ENCODE data around the gene TAF5L. TPM values are rescaled to one million over a fixed set of nuclear protein-coding genes. Genes with fewer than 3 reads are reported as not detected.
A peak's percentile ranks its signal among the peaks of the same experiment; 100 is the strongest.

Gene TAF5L
- total RNA-seq, 5 donors from 2014 or later (not counting 1 experiment from before 2014, with no cell fraction given), result 18.8 to 28.9 (median 21.9) TPM

GRCh38 chr1:229657993-229658755 is 32.3 kb upstream of the TAF5L start:
- no peaks in the 10 kb centered on the region for H3K27me3 ChIP-seq (replicated peaks in 1 of 2; ENCODE audit: control insufficient read depth in 2 of 2, extremely low read depth in 1 of 2, insufficient read depth in 2 of 2, low read length in 1 of 2)
- H3K4me1 ChIP-seq (ENCODE audit: control insufficient read depth in 1 of 2, extremely low read depth in 1 of 2, insufficient read depth in 2 of 2, low read length in 2 of 2), result peaks cover 0 to 6% of the 10 kb centered on the region in 2 experiments
- peaks cover 12 to 32% of the 10 kb centered on the region in 2 donors for H3K36me3 ChIP-seq (ENCODE audit: control insufficient read depth in 2 of 2, extremely low read depth in 1 of 2, insufficient read depth in 1 of 2, low read length in 1 of 2)
- no peak overlapping the region for H3K27ac ChIP-seq (ENCODE audit: low read length)
- Mint-ChIP-seq H3K27me3 (no peaks in the 10 kb centered on the region), H3K9me3 (no peaks in the 10 kb centered on the region), H3K4me3 (no peak overlapping the region), H3K4me1 (peaks cover 7 to 8% (median 7%) of the 10 kb centered on the region in 3 donors), H3K27ac (peak overlapping the region in 1 of 2 donors; percentile 43), H3K36me3 (peaks cover 39% of the 10 kb centered on the region)
- H3K9me3 ChIP-seq, result no peaks in the 10 kb centered on the region
- no peak for ATAC-seq (replicated peaks in 1 of 4)
- ChIA-PET POLR2A (no interaction called here), CTCF (interaction anchor here in 1 of 2 donors (1.5 kb wide), 1 partner anchor 509 kb away, joined by 3 read pairs; no protein-coding TSS in a partner anchor)
- 100% methylated on average over 2 of the region's 2 CpGs for WGBS (ENCODE audit: insufficient coverage)
- DNase-seq, result no peak
- no peak overlapping the region for H3K4me3 ChIP-seq (ENCODE audit: control insufficient read depth in 1 of 2, extremely low read depth in 1 of 2, low read length in 1 of 2)

- no peak overlapping the region for H3K27ac Mint-ChIP-seq
- Histone ChIP-seq H3K27me3 (replicated peaks in 1 of 2; ENCODE audit: control insufficient read depth in 2 of 2, extremely low read depth in 1 of 2, insufficient read depth in 2 of 2, low read length in 1 of 2) (no peaks in the 10 kb centered on the region), H3K4me3 (ENCODE audit: control insufficient read depth in 1 of 2, extremely low read depth in 1 of 2, low read length in 1 of 2) (no peak overlapping the region), H3K9me3 (no peaks in the 10 kb centered on the region), H3K27ac (ENCODE audit: low read length) (no peak overlapping the region), H3K36me3 (ENCODE audit: control insufficient read depth in 2 of 2, extremely low read depth in 1 of 2, insufficient read depth in 1 of 2, low read length in 1 of 2) (peaks cover 12 to 42% of the 10 kb centered on the region in 2 donors), H3K4me1 (ENCODE audit: control insufficient read depth in 1 of 2, extremely low read depth in 1 of 2, insufficient read depth in 2 of 2, low read length in 2 of 2) (no peaks in the 10 kb centered on the region)
- CTCF ChIA-PET, result interaction anchor here in 1 of 2 donors (0.9 kb wide), 1 partner anchor 512 kb away, joined by 7 read pairs; no protein-coding TSS in a partner anchor
- H3K9me3 Mint-ChIP-seq, result no peaks in the 10 kb centered on the region
- no peak for DNase-seq
- 92% methylated on average over 2 of the region's 5 CpGs for WGBS (ENCODE audit: insufficient coverage)
- H3K4me3 Mint-ChIP-seq, result no peak overlapping the region
- H3K36me3 Mint-ChIP-seq, result peaks cover 42% of the 10 kb centered on the region
- no peak for ATAC-seq (replicated peaks in 1 of 4)
- H3K27me3 Mint-ChIP-seq, result no peaks in the 10 kb centered on the region
- POLR2A ChIA-PET, result no interaction called here
- no peaks in the 10 kb centered on the region for H3K4me1 Mint-ChIP-seq
These were observed 29.9 kb upstream of the TAF5L start for GRCh38 chr1:229655781-229656180.

GRCh38 chr1:229653420-229653819 is 27.5 kb upstream of the TAF5L start:
- H3K27ac Mint-ChIP-seq, result no peak overlapping the region
- DNase-seq, result no peak
- ChIA-PET POLR2A (no interaction called here), CTCF (no interaction called here)
- no peak overlapping the region for H3K4me3 Mint-ChIP-seq
- H3K4me1 ChIP-seq (ENCODE audit: control insufficient read depth in 1 of 2, extremely low read depth in 1 of 2, insufficient read depth in 2 of 2, low read length in 2 of 2), result no peaks in the 10 kb centered on the region
- no CpG with 5 or more reads among the region's 1 CpG for WGBS (ENCODE audit: insufficient coverage)
- H3K9me3 ChIP-seq, result no peaks in the 10 kb centered on the region
- H3K4me3 ChIP-seq (ENCODE audit: control insufficient read depth in 1 of 2, extremely low read depth in 1 of 2, low read length in 1 of 2), result no peak overlapping the region
- H3K4me1 Mint-ChIP-seq, result no peaks in the 10 kb centered on the region
- H3K27ac ChIP-seq (ENCODE audit: low read length), result no peak overlapping the region
- H3K9me3 Mint-ChIP-seq, result no peaks in the 10 kb centered on the region
- peaks cover 47% of the 10 kb centered on the region for H3K36me3 Mint-ChIP-seq
- no peak for ATAC-seq (replicated peaks in 1 of 4)
- H3K27me3 Mint-ChIP-seq, result no peaks in the 10 kb centered on the region
- peaks cover 12 to 49% of the 10 kb centered on the region in 2 donors for H3K36me3 ChIP-seq (ENCODE audit: control insufficient read depth in 2 of 2, extremely low read depth in 1 of 2, insufficient read depth in 1 of 2, low read length in 1 of 2)
- H3K27me3 ChIP-seq (replicated peaks in 1 of 2; ENCODE audit: control insufficient read depth in 2 of 2, extremely low read depth in 1 of 2, insufficient read depth in 2 of 2, low read length in 1 of 2), result no peaks in the 10 kb centered on the region

GRCh38 chr1:229651546-229651945 is 25.6 kb upstream of the TAF5L start:
- CTCF ChIA-PET, result no interaction called here
- DNase-seq (no peak), ATAC-seq (replicated peaks in 1 of 4) (no peak)
- H3K36me3 Mint-ChIP-seq, result peaks cover 60% of the 10 kb centered on the region
- Histone ChIP-seq H3K27ac (ENCODE audit: low read length) (no peak overlapping the region), H3K4me1 (ENCODE audit: control insufficient read depth in 1 of 2, extremely low read depth in 1 of 2, insufficient read depth in 2 of 2, low read length in 2 of 2) (no peaks in the 10 kb centered on the region), H3K4me3 (ENCODE audit: control insufficient read depth in 1 of 2, extremely low read depth in 1 of 2, low read length in 1 of 2) (no peak overlapping the region), H3K27me3 (replicated peaks in 1 of 2; ENCODE audit: control insufficient read depth in 2 of 2, extremely low read depth in 1 of 2, insufficient read depth in 2 of 2, low read length in 1 of 2) (no peaks in the 10 kb centered on the region), H3K9me3 (no peaks in the 10 kb centered on the region), H3K36me3 (ENCODE audit: control insufficient read depth in 2 of 2, extremely low read depth in 1 of 2, insufficient read depth in 1 of 2, low read length in 1 of 2) (peaks cover 21 to 62% of the 10 kb centered on the region in 2 donors)
- no CpG with 5 or more reads among the region's 3 CpGs for WGBS (ENCODE audit: insufficient coverage)
- no peaks in the 10 kb centered on the region for H3K4me1 Mint-ChIP-seq
- POLR2A ChIA-PET, result interaction anchor here in 1 of 2 donors (0.5 kb wide), 1 partner anchor 392 kb away, joined by 3 read pairs; no protein-coding TSS in a partner anchor
- H3K27me3 Mint-ChIP-seq, result no peaks in the 10 kb centered on the region
- no peaks in the 10 kb centered on the region for H3K9me3 Mint-ChIP-seq
- H3K4me3 Mint-ChIP-seq, result no peak overlapping the region
- H3K27ac Mint-ChIP-seq, result no peak overlapping the region

GRCh38 chr1:229650045-229650444 is 24.1 kb upstream of the TAF5L start:
- Mint-ChIP-seq H3K4me3 (no peak overlapping the region), H3K4me1 (no peaks in the 10 kb centered on the region), H3K27me3 (no peaks in the 10 kb centered on the region), H3K27ac (no peak overlapping the region), H3K36me3 (peaks cover 64% of the 10 kb centered on the region), H3K9me3 (no peaks in the 10 kb centered on the region)
- Histone ChIP-seq H3K36me3 (ENCODE audit: control insufficient read depth in 2 of 2, extremely low read depth in 1 of 2, insufficient read depth in 1 of 2, low read length in 1 of 2) (peaks cover 15 to 71% of the 10 kb centered on the region in 2 donors), H3K4me1 (ENCODE audit: control insufficient read depth in 1 of 2, extremely low read depth in 1 of 2, insufficient read depth in 2 of 2, low read length in 2 of 2) (no peaks in the 10 kb centered on the region), H3K27me3 (replicated peaks in 1 of 2; ENCODE audit: control insufficient read depth in 2 of 2, extremely low read depth in 1 of 2, insufficient read depth in 2 of 2, low read length in 1 of 2) (no peaks in the 10 kb centered on the region), H3K27ac (ENCODE audit: low read length) (no peak overlapping the region), H3K9me3 (no peaks in the 10 kb centered on the region), H3K4me3 (ENCODE audit: control insufficient read depth in 1 of 2, extremely low read depth in 1 of 2, low read length in 1 of 2) (no peak overlapping the region)
- no peak for DNase-seq
- 100% methylated on average over 1 of the region's 4 CpGs for WGBS (ENCODE audit: insufficient coverage)
- POLR2A ChIA-PET, result no interaction called here
- CTCF ChIA-PET, result interaction anchor here in 1 of 2 donors (0.5 kb wide), 1 partner anchor 1754 kb away, joined by 3 read pairs; no protein-coding TSS in a partner anchor
- ATAC-seq (replicated peaks in 1 of 4), result no peak

- 100% methylated on average over 1 of the region's 4 CpGs for WGBS (ENCODE audit: insufficient coverage)
- peaks cover 63% of the 10 kb centered on the region for H3K36me3 Mint-ChIP-seq
These were observed 22.5 kb upstream of the TAF5L start for GRCh38 chr1:229648406-229648805.

More at GRCh38 chr1:229648406-229648805, 22.5 kb upstream of the TAF5L start:
- ChIA-PET CTCF (no interaction called here), POLR2A (interaction anchor here in 1 of 2 donors (0.6 kb wide), 1 partner anchor 520 kb away, joined by 3 read pairs; no protein-coding TSS in a partner anchor)
- no peaks in the 10 kb centered on the region for H3K9me3 Mint-ChIP-seq
- H3K9me3 ChIP-seq, result no peaks in the 10 kb centered on the region
- no peaks in the 10 kb centered on the region for H3K4me1 ChIP-seq (ENCODE audit: control insufficient read depth in 1 of 2, extremely low read depth in 1 of 2, insufficient read depth in 2 of 2, low read length in 2 of 2)
- peaks cover 0 to 5% (median 0%) of the 10 kb centered on the region in 3 donors for H3K4me1 Mint-ChIP-seq
- H3K27me3 Mint-ChIP-seq, result no peaks in the 10 kb centered on the region
- no peak overlapping the region for H3K4me3 ChIP-seq (ENCODE audit: control insufficient read depth in 1 of 2, extremely low read depth in 1 of 2, low read length in 1 of 2)
- no peak overlapping the region for H3K4me3 Mint-ChIP-seq
- ATAC-seq (replicated peaks in 1 of 4), result no peak
- H3K27ac ChIP-seq (ENCODE audit: low read length), result no peak overlapping the region
- no peaks in the 10 kb centered on the region for H3K27me3 ChIP-seq (replicated peaks in 1 of 2; ENCODE audit: control insufficient read depth in 2 of 2, extremely low read depth in 1 of 2, insufficient read depth in 2 of 2, low read length in 1 of 2)
- no peak for DNase-seq
- H3K27ac Mint-ChIP-seq, result no peak overlapping the region
- H3K36me3 ChIP-seq (ENCODE audit: control insufficient read depth in 2 of 2, extremely low read depth in 1 of 2, insufficient read depth in 1 of 2, low read length in 1 of 2), result peaks cover 20 to 74% of the 10 kb centered on the region in 2 donors

Measured in T-cell (primary cell).